Kidney epithelial cell (primary cell): ENCODE data around the gene IQCN. TPM values are rescaled to one million over a fixed set of nuclear protein-coding genes. Genes with fewer than 3 reads are reported as not detected.

ENCODE experiments used
- DNase-seq: peaks from one replicate; pipeline ENCODE4 v3.0.0-alpha.2; 2010; ENCODE audit warnings: low read depth
- H3K27me3 ChIP-seq: 2 replicates; pipeline ENCODE4 v1.6.0; 2011; ENCODE audit warnings: low read length; ENCODE audit not compliant: control insufficient read depth, insufficient read depth
- H3K36me3 ChIP-seq: 2 replicates; pipeline ENCODE4 v1.5.1; 2011; ENCODE audit warnings: low read length; ENCODE audit not compliant: control insufficient read depth, insufficient read depth
- H3K4me3 ChIP-seq: 2 replicates; pipeline ENCODE4 v1.5.1; 2011; ENCODE audit warnings: low read depth, mild to moderate bottlenecking, control low read depth, low read length
- CTCF ChIP-seq: IDR thresholded peaks from 2 replicates; pipeline ENCODE4 v1.5.1; 2011; ENCODE audit warnings: mild to moderate bottlenecking, moderate library complexity, low read length, control low read depth, inconsistent platforms; ENCODE audit not compliant: insufficient read depth, poor library complexity, severe bottlenecking
- total RNA-seq: library from RNA; depleted of rRNA; stranded (reverse); fragments of >200 nt; gene quantifications from 2 replicates; pipeline ENCODE4 v1.2.3, GENCODE V29; 2015

The IQCN gene
- total RNA-seq, 1 donor from 2014 or later, result 0.13 TPM

GRCh38 chr19:18319591-18320135 lies 45.4 kb upstream of the IQCN start:
- DNase-seq, result no peak

GRCh38 chr19:18317961-18318800 lies 43.9 kb upstream of the IQCN start:
- no peak for DNase-seq
- peaks cover 1% of the 10 kb centered on the region for H3K36me3 ChIP-seq

More at GRCh38 chr19:18319591-18320135, 45.4 kb upstream of the IQCN start:
- H3K27me3 ChIP-seq, result no peaks in the 10 kb centered on the region
- TF ChIP-seq CTCF, result no peak
- H3K36me3 ChIP-seq, result peaks cover 1% of the 10 kb centered on the region
- H3K4me3 ChIP-seq, result no peak overlapping the region

GRCh38 chr19:18313398-18313797 lies 39.1 kb upstream of the IQCN start:
- no peaks in the 10 kb centered on the region for H3K27me3 ChIP-seq
- H3K36me3 ChIP-seq, result no peaks in the 10 kb centered on the region
- DNase-seq, result no peak
- TF ChIP-seq CTCF, result no peak
- H3K4me3 ChIP-seq, result no peak overlapping the region

More at GRCh38 chr19:18317961-18318800, 43.9 kb upstream of the IQCN start:
- H3K27me3 ChIP-seq, result no peaks in the 10 kb centered on the region
- no peak for TF ChIP-seq CTCF
- no peak overlapping the region for H3K4me3 ChIP-seq

- no peak for DNase-seq
- Histone ChIP-seq H3K27me3 (no peaks in the 10 kb centered on the region), H3K36me3 (no peaks in the 10 kb centered on the region), H3K4me3 (no peak overlapping the region)
- no peak for TF ChIP-seq CTCF
Observed at GRCh38 chr19:18312092-18312534, 37.9 kb upstream of the IQCN start.

- no peak for DNase-seq
- Histone ChIP-seq H3K36me3 (no peaks in the 10 kb centered on the region), H3K4me3 (no peak overlapping the region), H3K27me3 (no peaks in the 10 kb centered on the region)
- TF ChIP-seq CTCF, result no peak
Observed at GRCh38 chr19:18311502-18312091, 37.3 kb upstream of the IQCN start.
